NCI-H1105 (cell line): ENCODE results near the gene SPATA25.
A peak's percentile ranks its signal among the peaks of the same experiment; 100 is the strongest.
"Not testable (repeated sequence)": the region's sequence is repeated elsewhere in the genome, so short reads cannot be mapped to it uniquely, and the experiment has no call there.

Experiments
- DNase-seq: peaks from one replicate; lab custom pipeline; 2025; lab: John Stamatoyannopoulos, UW

Gene SPATA25

GRCh38 chr20:45887346-45887715 lies at the start of gene SPATA25:
SPATA25 (minus strand) TSS chr20:45887622; CDS start chr20:45887590, 32 bp downstream.
- no peak for DNase-seq

GRCh38 chr20:45935416-45936046 lies 48.1 kb upstream of the SPATA25 start:
- DNase-seq: no peak

- peak; percentile 97 for DNase-seq
These were observed 47.4 kb upstream of the SPATA25 start, which contains the start of gene PCIF1 for GRCh38 chr20:45934586-45935415. PCIF1 (plus strand) TSS chr20:45934683; CDS start chr20:45939000, 4,317 bp downstream.

GRCh38 chr20:45934046-45934585 lies 46.7 kb upstream of the SPATA25 start:
- DNase-seq: peak; percentile 38

GRCh38 chr20:45933266-45934045 lies 46.0 kb upstream of the SPATA25 start:
- peak; percentile 87 for DNase-seq

GRCh38 chr20:45931680-45932079 lies 44.3 kb upstream of the SPATA25 start:
- DNase-seq: not testable (repeated sequence)

GRCh38 chr20:45927071-45927878 lies 39.9 kb upstream of the SPATA25 start:
- no peak for DNase-seq

GRCh38 chr20:45926731-45927070 lies 39.3 kb upstream of the SPATA25 start:
- DNase-seq: no peak

GRCh38 chr20:45925821-45926506 lies 38.5 kb upstream of the SPATA25 start:
- DNase-seq: no peak

GRCh38 chr20:45924391-45925261 lies 37.2 kb upstream of the SPATA25 start:
- DNase-seq: no peak

GRCh38 chr20:45921337-45922189 lies 34.1 kb upstream of the SPATA25 start:
- DNase-seq: no peak

- DNase-seq: no peak
These were observed 33.3 kb upstream of the SPATA25 start for GRCh38 chr20:45920462-45921336.

- DNase-seq: no peak
These were observed 32.3 kb upstream of the SPATA25 start for GRCh38 chr20:45919542-45920399.

- DNase-seq: no peak
These were observed 31.5 kb upstream of the SPATA25 start for GRCh38 chr20:45918779-45919537.

GRCh38 chr20:45918182-45918737 lies 30.8 kb upstream of the SPATA25 start:
- no peak for DNase-seq

- no peak for DNase-seq
These were observed 30.3 kb upstream of the SPATA25 start for GRCh38 chr20:45917790-45918141.
